ENCODE data around the gene ZBTB7C. TPM values are rescaled to one million over a fixed set of nuclear protein-coding genes. Genes with fewer than 3 reads are reported as not detected.

The ZBTB7C gene
- total and polyA plus RNA-seq, 2 of the 4 experiments (the other 2 are of a cell fraction), result not detected

- H2BK120ac ChIP-seq (ENCODE audit: low read depth, low read length), result no peak overlapping the region
- H2BK15ac ChIP-seq (ENCODE audit: low read depth, low read length), result no peak overlapping the region
- no peak overlapping the region for H3K4me2 ChIP-seq (ENCODE audit: low read depth, low read length)
- no peaks in the 10 kb centered on the region for H3K9me1 ChIP-seq (ENCODE audit: insufficient read depth, low read length)
- intact Hi-C loops (cut with micrococcal nuclease), result no loop called here
- no peak overlapping the region for H2BK5ac ChIP-seq (ENCODE audit: low read depth, low read length, poor library complexity, severe bottlenecking)
- no peak overlapping the region for H3K18ac ChIP-seq (ENCODE audit: low read depth, low read length)
- H3K79me1 ChIP-seq (ENCODE audit: low read depth in 1 of 2, low read length in 2 of 2), result no peaks in the 10 kb centered on the region
- no peak overlapping the region for H3K4ac ChIP-seq (ENCODE audit: low read depth, low read length)
- no peak overlapping the region for H3K9ac ChIP-seq (ENCODE audit: low read depth, low read length)
- peaks cover 29% of the 10 kb centered on the region for H3K27me3 ChIP-seq (ENCODE audit: control insufficient read depth, insufficient read depth, low read length)
- no peaks in the 10 kb centered on the region for H3K9me3 ChIP-seq (ENCODE audit: control insufficient read depth, insufficient read depth, low read length)
- no peak overlapping the region for H3K56ac ChIP-seq (ENCODE audit: extremely low read depth, insufficient read depth, low read length)
- CTCF ChIA-PET, result no interaction called here
- POLR2A ChIA-PET (ENCODE audit: unreplicated experiment), result no interaction called here
- H3K36me3 ChIP-seq (ENCODE audit: control insufficient read depth, insufficient read depth, low read length), result no peaks in the 10 kb centered on the region
- no peak overlapping the region for H3K4me3 ChIP-seq (ENCODE audit: insufficient read depth, low read depth, low read length)
- H4K20me1 ChIP-seq (ENCODE audit: insufficient read depth, low read length), result no peaks in the 10 kb centered on the region
- no TSS peak for BruUV-seq (replicated peaks)
- no peak overlapping the region for H3K27ac ChIP-seq (ENCODE audit: insufficient read depth, low read length)
- no peak overlapping the region for H2AK9ac ChIP-seq (replicated peaks; ENCODE audit: low read depth, low read length, poor library complexity)
- H4K8ac ChIP-seq (ENCODE audit: low read depth in 2 of 2, low read length in 2 of 2), result no peak overlapping the region
- no peak overlapping the region for H2AFZ ChIP-seq (replicated peaks; ENCODE audit: low read length, poor library complexity)
- in situ Hi-C loops (cut with MboI; ENCODE audit: low sequenced_read_pairs), result no loop called here
- no peak overlapping the region for H4K91ac ChIP-seq (ENCODE audit: insufficient read depth, low read depth, low read length)
- no peak for ATAC-seq (ENCODE audit: low read depth)
- DNase-seq, result no peak
- H3K23ac ChIP-seq (ENCODE audit: low read depth, low read length), result no peak overlapping the region
- no peak overlapping the region for H2AK5ac ChIP-seq (ENCODE audit: low read depth, low read length)
- dilution Hi-C loops (cut with HindIII; ENCODE audit: low sequenced_read_pairs, unreplicated experiment), result no loop called here
- TF ChIP-seq SMC3 (IDR thresholded peaks at IDR 0.05; ENCODE audit: low read depth, low read length) (no peak), USF2 (IDR thresholded peaks at IDR 0.05; ENCODE audit: low read depth, low read length) (no peak), CEBPB (IDR thresholded peaks at IDR 0.05; ENCODE audit: low read depth, low read length) (no peak), RAD21 (IDR thresholded peaks at IDR 0.05; ENCODE audit: low read length) (no peak), MAFK (IDR thresholded peaks at IDR 0.05; ENCODE audit: low read depth, low read length) (no peak), FOS (IDR thresholded peaks at IDR 0.05; ENCODE audit: low read depth, low read length) (no peak), MXI1 (IDR thresholded peaks at IDR 0.05; ENCODE audit: borderline replicate concordance, low read depth, low read length) (no peak), CHD1 (IDR thresholded peaks at IDR 0.05; ENCODE audit: low read depth, low read length) (no peak), ELK1 (IDR thresholded peaks at IDR 0.05; ENCODE audit: borderline replicate concordance, low read depth, low read length) (no peak), RCOR1 (IDR thresholded peaks at IDR 0.05; ENCODE audit: insufficient replicate concordance, low read length) (no peak), MAZ (IDR thresholded peaks at IDR 0.05; ENCODE audit: borderline replicate concordance, low read depth, low read length) (no peak)
- 45% methylated on average over 2 of the region's 4 CpGs; no CpG with 5 or more reads in 1 of the 2 experiments for WGBS, 2 experiments (ENCODE audit: extremely low coverage in 2 of 2, insufficient read length in 1 of 2)
- H3K4me1 ChIP-seq (ENCODE audit: control insufficient read depth, insufficient read depth, low read length), result no peaks in the 10 kb centered on the region
- no peak overlapping the region for H4K5ac ChIP-seq (ENCODE audit: low read depth, low read length)
- no peak overlapping the region for H2BK20ac ChIP-seq (ENCODE audit: low read depth, low read length)
- no peak overlapping the region for H3K14ac ChIP-seq (replicated peaks; ENCODE audit: low read depth, low read length)
Measured at GRCh38 chr18:48430150-48430549, 21.0 kb upstream of the ZBTB7C start.
